HCT116 (cell line): ENCODE results near the gene ACY1. TPM values are rescaled to one million over a fixed set of nuclear protein-coding genes. Genes with fewer than 3 reads are reported as not detected.

Experiments used
- ATAC-seq: fragments of 200-7000 bp; cut with Tn5 transposase; 2 replicates; pipeline ENCODE4 v1.9.1; 2020; ENCODE audit warnings: mild to moderate bottlenecking, moderate library complexity
- BruUV-seq: library from RNA; stranded (reverse); fragments of 400-500 nt; replicated peaks from 2 replicates; lab custom pipeline; 2021; lab: Mats Ljungman, UMichigan
- CTCF ChIA-PET: fragments of 300-600 bp; sonication (Branson Sonifier 250); formaldehyde crosslinking; loops from one replicate; lab custom pipeline; 2021; ENCODE audit warnings: antibody characterized with exemption; lab: Charles Lee
- POLR2A ChIA-PET: fragments of 300-600, 350-600 bp; sonication (Branson Sonifier 250); formaldehyde crosslinking; loops from one replicate; lab custom pipeline; 2021; ENCODE audit warnings: antibody characterized with exemption; lab: Charles Lee
- RAD21 ChIA-PET, 2 experiments: fragments of 300-600 bp; sonication (Branson Sonifier 250); formaldehyde crosslinking; loops; one replicate each; lab custom pipeline; 2023; ENCODE audit warnings: low total read pairs in 2 of 2; ENCODE audit not compliant: uncharacterized antibody in 2 of 2, unreplicated experiment in 2 of 2, low non-redundant PET in 1 of 2; lab: Charles Lee
- DNase-seq: peaks from one replicate; pipeline ENCODE4 v3.0.0-alpha.2; 2010; ENCODE audit warnings: low read depth, low spot score
- H2AFZ ChIP-seq: fragments of 200-600 bp; shearing (Covaris generic), sonication (generic); 2 replicates; pipeline ENCODE4 v1.6.1; 2017; ENCODE audit warnings: low read depth, mixed run types, mixed read lengths, antibody characterized with exemption, low read length; ENCODE audit not compliant: poor library complexity, severe bottlenecking
- H3K27ac ChIP-seq: 2 replicates; pipeline ENCODE4 v1.5.1; 2012; ENCODE audit warnings: low read depth, low read length
- H3K27me3 ChIP-seq: fragments of 200-600 bp; sonication (generic); 2 replicates; pipeline ENCODE4 v1.6.1; 2016; ENCODE audit warnings: mixed run types, low read length, mixed read lengths; ENCODE audit not compliant: insufficient read depth
- H3K36me3 ChIP-seq, 2 experiments: fragments of 200-500 bp in 1 of 2; fragments of 200-600 bp in 1 of 2; sonication (Bioruptor generic) in 1 of 2; sonication (generic) in 1 of 2; 2 replicates each; pipeline versions ENCODE4 v1.5.1 to v1.6.1; 2014 to 2016; ENCODE audit warnings: low read length in 2 of 2, inconsistent platforms in 1 of 2, mixed read lengths in 1 of 2, mixed run types in 1 of 2; ENCODE audit not compliant: insufficient read depth in 2 of 2, control insufficient read depth in 1 of 2
- H3K4me1 ChIP-seq, 2 experiments: fragments of 200-600 bp in 1 of 2; sonication (generic) in 1 of 2; 2 replicates each; pipeline versions ENCODE4 v1.5.1 to v1.6.1; 2012 to 2017; ENCODE audit warnings: low read length in 2 of 2, inconsistent platforms in 1 of 2, mild to moderate bottlenecking in 1 of 2, mixed read lengths in 1 of 2, mixed run types in 1 of 2, moderate library complexity in 1 of 2; ENCODE audit not compliant: insufficient read depth in 2 of 2, control insufficient read depth in 1 of 2
- H3K4me2 ChIP-seq: fragments of 200-600 bp; sonication (generic); 2 replicates; pipeline ENCODE4 v1.6.1; 2017; ENCODE audit warnings: mixed run types, low read length, mixed read lengths
- H3K4me3 ChIP-seq, 2 experiments: fragments of 200-600 bp in 1 of 2; sonication (generic) in 1 of 2; replicated peaks in 1 of 2; 2 replicates each; pipeline ENCODE4 v1.5.1; 2011 to 2016; ENCODE audit warnings: low read length in 2 of 2, control low read depth in 1 of 2, low read depth in 1 of 2, mild to moderate bottlenecking in 1 of 2, mixed read lengths in 1 of 2, mixed run types in 1 of 2
- H3K79me2 ChIP-seq: fragments of 200-600 bp; sonication (generic); 2 replicates; pipeline ENCODE4 v1.6.1; 2017; ENCODE audit warnings: mild to moderate bottlenecking, mixed run types, low read length, moderate library complexity, mixed read lengths; ENCODE audit not compliant: insufficient read depth
- H3K9ac ChIP-seq: fragments of 200-600 bp; sonication (generic); 2 replicates; pipeline ENCODE4 v1.6.1; 2016; ENCODE audit warnings: low read length, mixed read lengths
- H3K9me2 ChIP-seq: fragments of 200-600 bp; sonication (generic), shearing (Covaris generic); 2 replicates; pipeline ENCODE4 v1.6.1; 2017; ENCODE audit warnings: mixed run types, mild to moderate bottlenecking, moderate library complexity; ENCODE audit not compliant: insufficient read depth
- H3K9me3 ChIP-seq, 2 experiments: fragments of 200-500 bp in 1 of 2; fragments of 200-600 bp in 1 of 2; sonication (Bioruptor generic) in 1 of 2; sonication (generic) in 1 of 2; 2 replicates each; pipeline ENCODE4 v1.6.1; 2014 to 2017; ENCODE audit warnings: low read length in 2 of 2, mixed read lengths in 2 of 2, inconsistent platforms in 1 of 2, low read depth in 1 of 2, mild to moderate bottlenecking in 1 of 2, mixed run types in 1 of 2, moderate library complexity in 1 of 2; ENCODE audit not compliant: control insufficient read depth in 1 of 2, insufficient read depth in 1 of 2
- H4K20me1 ChIP-seq: fragments of 200-600 bp; sonication (generic), shearing (Covaris generic); 2 replicates; pipeline ENCODE4 v1.6.1; 2017; ENCODE audit warnings: mixed run types, mild to moderate bottlenecking, moderate library complexity; ENCODE audit not compliant: insufficient read depth
- CBX3 ChIP-seq: IDR thresholded peaks from 2 replicates; pipeline ENCODE4 v1.6.1; 2012; ENCODE audit warnings: low read depth
- CEBPB ChIP-seq: IDR thresholded peaks from 2 replicates; pipeline ENCODE4 v1.6.1; 2012; ENCODE audit warnings: low read depth
- EZH2 ChIP-seq: fragments of 200-600 bp; sonication (generic); IDR thresholded peaks from 2 replicates; pipeline ENCODE4 v1.6.1; 2017; ENCODE audit warnings: antibody characterized with exemption, mixed run types
- EZH2phosphoT487 ChIP-seq: fragments of 200-600 bp; IDR thresholded peaks from 2 replicates; pipeline ENCODE4 v1.6.1; 2018; ENCODE audit warnings: antibody characterized with exemption, borderline replicate concordance
- FOSL1 ChIP-seq: IDR thresholded peaks from 2 replicates; pipeline ENCODE4 v1.6.1; 2012; ENCODE audit warnings: low read depth
- JUND ChIP-seq: IDR thresholded peaks from 2 replicates; pipeline ENCODE4 v1.6.1; 2012
- POLR2A ChIP-seq: IDR thresholded peaks from 2 replicates; pipeline ENCODE4 v1.7.0; 2011; ENCODE audit warnings: borderline replicate concordance; ENCODE audit not compliant: insufficient read depth, insufficient read length; ENCODE audit errors: extremely low read depth
- RAD21 ChIP-seq: IDR thresholded peaks from 2 replicates; pipeline ENCODE4 v1.6.1; 2012; ENCODE audit warnings: low read depth, mild to moderate bottlenecking
- REST ChIP-seq: IDR thresholded peaks from 2 replicates; pipeline ENCODE4 v1.6.1; 2012; ENCODE audit warnings: low read depth
- TCF7L2 ChIP-seq: IDR thresholded peaks from 2 replicates; pipeline ENCODE4 v1.7.0; 2011; ENCODE audit warnings: borderline replicate concordance, inconsistent platforms; ENCODE audit not compliant: insufficient read depth, insufficient read length; ENCODE audit errors: extremely low read depth
- YY1 ChIP-seq: IDR thresholded peaks from 2 replicates; pipeline ENCODE4 v1.6.1; 2011; ENCODE audit warnings: low read length, low read depth, moderate library complexity, mild to moderate bottlenecking; ENCODE audit not compliant: insufficient replicate concordance; ENCODE audit errors: extremely low read depth
- ZBTB33 ChIP-seq: IDR thresholded peaks from 2 replicates; pipeline ENCODE4 v1.6.1; 2011; ENCODE audit warnings: mild to moderate bottlenecking, low read length, moderate library complexity; ENCODE audit not compliant: insufficient replicate concordance; ENCODE audit errors: extremely low read depth
- ZFX ChIP-seq: fragments of 450-650 bp; IDR thresholded peaks from 2 replicates; pipeline ENCODE4 v1.6.1; 2017
- ZNF274 ChIP-seq: fragments of 200-500 bp; sonication (Bioruptor generic); IDR thresholded peaks from 2 replicates; pipeline ENCODE4 v1.6.1; 2014; ENCODE audit warnings: mild to moderate bottlenecking, low read depth, low read length, inconsistent platforms
- intact Hi-C: fragments of 100-400 bp; cut with micrococcal nuclease; formaldehyde crosslinking; loops from 2 replicates; pipeline ENCODE4 v1.10.0; 2022
- total RNA-seq: library from RNA; stranded (reverse); gene quantifications from one replicate; pipeline ENCODE4 v1.2.1, GENCODE V29; 2021; ENCODE audit not compliant: unreplicated experiment
- TF ChIP-seq, protein P1 (sequence below): IDR thresholded peaks from 2 replicates; pipeline ENCODE4 v1.6.1; 2012

ACY1 gene
- total RNA-seq, 1 experiment from 2014 or later, result 73.2 TPM

GRCh38 chr3:51958603-51959521 is 24.5 kb upstream of the ACY1 start:
- no peak for ATAC-seq
- Histone ChIP-seq H2AFZ (no peak overlapping the region), H3K9me2 (no peaks in the 10 kb centered on the region), H3K4me3 (no peak overlapping the region), H3K4me2 (no peak overlapping the region), H3K9ac (no peak overlapping the region), H3K36me3 (0 out of 4 replicates have a peak, but pooled peaks cover 0 to 3% of the 10 kb centered on the region in 2 experiments), H3K4me1 (no peaks in the 10 kb centered on the region), H4K20me1 (no peaks in the 10 kb centered on the region), H3K27me3 (no peaks in the 10 kb centered on the region), H3K9me3 (no peaks in the 10 kb centered on the region), H3K27ac (no peak overlapping the region), H3K79me2 (no peaks in the 10 kb centered on the region)
- ChIA-PET RAD21 (no interaction called here), CTCF (no interaction called here), POLR2A (no interaction called here)
- no peak for TF ChIP-seq ZFX
- no peak for TF ChIP-seq RAD21
- TF ChIP-seq ZNF274, result no peak
- no peak for TF ChIP-seq POLR2A
- no peak for TF ChIP-seq FOSL1
- TF ChIP-seq EZH2, result no peak
- no peak for TF ChIP-seq REST
- TF ChIP-seq, protein P1, sequence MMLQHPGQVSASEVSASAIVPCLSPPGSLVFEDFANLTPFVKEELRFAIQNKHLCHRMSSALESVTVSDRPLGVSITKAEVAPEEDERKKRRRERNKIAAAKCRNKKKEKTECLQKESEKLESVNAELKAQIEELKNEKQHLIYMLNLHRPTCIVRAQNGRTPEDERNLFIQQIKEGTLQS, result no peak
- TF ChIP-seq CEBPB, result no peak
- TF ChIP-seq EZH2phosphoT487, result no peak
- TF ChIP-seq JUND, result no peak
- TF ChIP-seq TCF7L2, result no peak
- TF ChIP-seq ZBTB33, result no peak
- no peak for TF ChIP-seq CBX3
- no peak for TF ChIP-seq YY1
- no peak for DNase-seq
- intact Hi-C loops, result no loop called here
- BruUV-seq, result no TSS peak
